CD4-positive, alpha-beta memory T cell (primary cell): ENCODE results near the gene CNDP1. TPM values are rescaled to one million over a fixed set of nuclear protein-coding genes. Genes with fewer than 3 reads are reported as not detected.

ENCODE experiments used
- CTCF ChIA-PET: fragments of 350-600 bp; sonication (Branson Sonifier 250); formaldehyde crosslinking; loops from one replicate; lab custom pipeline; 2021; ENCODE audit warnings: inconsistent platforms; ENCODE audit not compliant: partially characterized antibody; lab: Charles Lee
- POLR2A ChIA-PET: fragments of 350-600 bp; sonication (Branson Sonifier 250); formaldehyde crosslinking; loops from one replicate; lab custom pipeline; 2021; ENCODE audit not compliant: partially characterized antibody; lab: Charles Lee
- DNase-seq, 5 donors: peaks; one replicate each; pipeline versions ENCODE4 v3.0.0 to v3.0.0-alpha.2; 2020 to 2022; ENCODE audit warnings: mixed read lengths in 1 of 5
- H3K27ac ChIP-seq: one replicate; pipeline ENCODE4 v1.7.0; 2013; ENCODE audit warnings: low read depth, low read length
- H3K27me3 ChIP-seq: 2 replicates; pipeline ENCODE4 v1.7.0; 2013; ENCODE audit warnings: mild to moderate bottlenecking, low read length, moderate library complexity; ENCODE audit not compliant: insufficient read depth
- H3K36me3 ChIP-seq: 2 replicates; pipeline ENCODE4 v1.7.0; 2013; ENCODE audit warnings: mild to moderate bottlenecking, low read length, moderate library complexity; ENCODE audit not compliant: insufficient read depth
- H3K4me1 ChIP-seq: 2 replicates; pipeline ENCODE4 v1.7.0; 2013; ENCODE audit warnings: mild to moderate bottlenecking, low read length, moderate library complexity; ENCODE audit not compliant: insufficient read depth
- H3K4me3 ChIP-seq, 2 donors: one replicate each; pipeline ENCODE4 v1.7.0; 2013; ENCODE audit warnings: low read length in 2 of 2, mild to moderate bottlenecking in 1 of 2
- H3K9me3 ChIP-seq, 2 donors: one replicate each; pipeline ENCODE4 v1.7.0; 2013; ENCODE audit warnings: low read length in 2 of 2, control low read depth in 1 of 2; ENCODE audit not compliant: control insufficient read depth in 1 of 2
- H3K27ac Mint-ChIP-seq, 7 donors: one replicate each; pipeline ENCODE4 v1.8.0; 2020 to 2021; ENCODE audit warnings: mixed read lengths in 7 of 7, mild to moderate bottlenecking in 6 of 7, inconsistent platforms in 3 of 7, moderate library complexity in 3 of 7
- H3K27me3 Mint-ChIP-seq, 2 donors: one replicate each; pipeline ENCODE4 v1.8.0; 2020 to 2021; ENCODE audit warnings: mixed read lengths in 2 of 2
- H3K36me3 Mint-ChIP-seq, 2 donors: one replicate each; pipeline ENCODE4 v1.8.0; 2020 to 2021; ENCODE audit warnings: mixed read lengths in 2 of 2, inconsistent platforms in 1 of 2, mild to moderate bottlenecking in 1 of 2
- H3K4me1 Mint-ChIP-seq, 4 donors: one replicate each; pipeline ENCODE4 v1.8.0; 2020 to 2021; ENCODE audit warnings: mixed read lengths in 4 of 4, mild to moderate bottlenecking in 1 of 4
- H3K4me3 Mint-ChIP-seq, 8 donors: one replicate each; pipeline ENCODE4 v1.8.0; 2020 to 2021; ENCODE audit warnings: mixed read lengths in 8 of 8, mild to moderate bottlenecking in 7 of 8, moderate library complexity in 6 of 8, inconsistent platforms in 3 of 8
- H3K9me3 Mint-ChIP-seq, 8 donors: one replicate each; pipeline ENCODE4 v1.8.0; 2020 to 2021; ENCODE audit warnings: mixed read lengths in 8 of 8, mild to moderate bottlenecking in 5 of 8, inconsistent platforms in 3 of 8, moderate library complexity in 1 of 8
- intact Hi-C: fragments of 100-400 bp; cut with micrococcal nuclease; formaldehyde crosslinking; loops from one replicate; pipeline ENCODE4 v1.15.1; 2023
- polyA plus RNA-seq, 2 donors: library from polyadenylated mRNA; unstranded; fragments of 300-500 nt; fragmentation: Illumina TruSeq; gene quantifications; one replicate each; pipeline ENCODE4 v1.2.3, GENCODE V29; 2021
- total RNA-seq, 2 experiments: library from RNA; stranded (reverse); gene quantifications; one replicate each; pipeline ENCODE4 v1.2.3, GENCODE V29; 2021

Gene CNDP1
- total and polyA plus RNA-seq, 4 experiments from 2014 or later: not detected

DNA sequence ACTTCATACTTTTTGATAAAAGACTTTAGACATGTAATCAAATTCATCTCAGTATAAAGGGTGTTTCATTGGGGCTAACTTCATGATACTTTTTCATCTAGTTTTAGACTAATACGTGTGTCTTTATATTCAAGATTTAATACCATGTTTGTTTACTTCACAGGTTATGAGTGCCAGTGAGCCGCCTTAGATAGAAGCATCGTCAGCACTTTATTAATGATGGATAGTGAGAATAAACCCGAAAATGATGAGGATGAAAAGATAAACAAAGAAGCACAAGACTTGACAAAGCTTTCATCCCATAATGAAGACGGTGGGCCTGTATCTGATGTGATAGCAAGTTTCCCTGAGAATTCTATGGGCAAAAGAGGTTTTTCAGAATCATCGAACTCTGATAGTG is 96.5 kb downstream of the CNDP1 start:
- peak overlapping the region; percentile 35 for H3K27ac ChIP-seq
- CTCF ChIA-PET: interaction anchor here (1.8 to 3.2 kb wide), 2 partner anchors 7 to 33 kb away, joined by 10 to 15 read pairs; partner anchors contain the start of gene ZNF407
- peaks cover 44% of the 10 kb centered on the region for H3K4me1 ChIP-seq
- Mint-ChIP-seq H3K9me3 (no peaks in the 10 kb centered on the region), H3K4me1 (peaks cover 33 to 50% (median 48%) of the 10 kb centered on the region in 4 donors), H3K27ac (peak overlapping the region; percentile 73 to 97 (median 93)), H3K27me3 (no peaks in the 10 kb centered on the region), H3K4me3 (peak overlapping the region in 7 of 8 donors; percentile 62 to 90 (median 84)), H3K36me3 (peaks cover 22 to 29% of the 10 kb centered on the region in 2 donors)
- H3K27me3 ChIP-seq: no peaks in the 10 kb centered on the region
- no peaks in the 10 kb centered on the region for H3K36me3 ChIP-seq
- H3K4me3 ChIP-seq: no peak overlapping the region
- intact Hi-C loops: loop anchor here (2.0 kb wide), 1 partner anchor 32 kb away; no protein-coding TSS in a partner anchor
- POLR2A ChIA-PET: interaction anchor here (0.9 to 5.2 kb wide), 5 partner anchors 27 to 580 kb away, joined by 3 to 56 read pairs (median 4); partner anchors contain the start of genes PTGR3, TSHZ1 and ZNF407
- H3K9me3 ChIP-seq: no peaks in the 10 kb centered on the region
- DNase-seq: no peak

DNA sequence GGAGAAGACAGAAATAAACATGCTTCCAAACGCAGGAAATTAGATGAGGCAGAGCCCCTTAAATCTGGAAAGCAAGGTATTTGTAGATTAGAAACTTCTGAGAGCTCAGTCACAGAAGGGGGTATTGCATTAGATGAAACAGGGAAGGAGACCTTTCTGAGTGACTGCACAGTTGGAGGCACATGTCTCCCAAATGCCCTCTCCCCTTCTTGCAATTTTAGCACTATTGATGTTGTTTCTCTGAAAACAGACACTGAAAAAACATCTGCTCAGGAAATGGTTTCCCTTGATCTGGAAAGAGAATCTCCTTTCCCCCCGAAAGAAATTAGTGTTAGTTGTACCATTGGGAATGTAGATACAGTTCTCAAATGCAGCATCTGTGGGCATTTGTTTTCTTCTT is 96.9 kb downstream of the CNDP1 start:
- peak overlapping the region in 1 of 2 donors; percentile 30 for H3K4me3 ChIP-seq
- Mint-ChIP-seq H3K27ac (peak overlapping the region; percentile 81 to 97 (median 93)), H3K27me3 (no peaks in the 10 kb centered on the region), H3K36me3 (peaks cover 22 to 29% of the 10 kb centered on the region in 2 donors), H3K4me3 (peak overlapping the region; percentile 62 to 90 (median 84)), H3K4me1 (peaks cover 30 to 50% (median 46%) of the 10 kb centered on the region in 4 donors), H3K9me3 (no peaks in the 10 kb centered on the region)
- no peaks in the 10 kb centered on the region for H3K36me3 ChIP-seq
- intact Hi-C loops: loop anchor here (2.0 kb wide), 1 partner anchor 32 kb away; no protein-coding TSS in a partner anchor
- peak overlapping the region; percentile 35 for H3K27ac ChIP-seq
- ChIA-PET POLR2A (interaction anchor here (0.9 to 5.2 kb wide), 7 partner anchors 16 to 579 kb away, joined by 3 to 56 read pairs (median 4); partner anchors contain the start of genes PTGR3, TSHZ1 and ZNF407), CTCF (interaction anchor here (1.2 to 3.2 kb wide), 3 partner anchors 7 to 34 kb away, joined by 3 to 15 read pairs (median 10); partner anchors contain the start of gene ZNF407)
- H3K9me3 ChIP-seq: no peaks in the 10 kb centered on the region
- no peak for DNase-seq
- H3K27me3 ChIP-seq: no peaks in the 10 kb centered on the region
- H3K4me1 ChIP-seq: peaks cover 44% of the 10 kb centered on the region

GRCh38 chr18:74631623-74632350 is 97.5 kb downstream of the CNDP1 start:
- CTCF ChIA-PET: interaction anchor here (1.2 to 3.2 kb wide), 3 partner anchors 8 to 34 kb away, joined by 3 to 15 read pairs (median 10); partner anchors contain the start of gene ZNF407
- POLR2A ChIA-PET: interaction anchor here (0.9 to 5.2 kb wide), 5 partner anchors 9 to 578 kb away, joined by 3 to 56 read pairs (median 4); partner anchors contain the start of genes TSHZ1 and ZNF407
- H3K9me3 Mint-ChIP-seq: no peaks in the 10 kb centered on the region

GRCh38 chr18:74632351-74632679 is 98.0 kb downstream of the CNDP1 start:
- peaks cover 44% of the 10 kb centered on the region for H3K4me1 ChIP-seq
- H3K9me3 ChIP-seq: no peaks in the 10 kb centered on the region
- Mint-ChIP-seq H3K27me3 (no peaks in the 10 kb centered on the region), H3K36me3 (peaks cover 22 to 29% of the 10 kb centered on the region in 2 donors), H3K4me1 (peaks cover 30 to 50% (median 42%) of the 10 kb centered on the region in 4 donors), H3K27ac (peak overlapping the region; percentile 81 to 97 (median 93)), H3K9me3 (no peaks in the 10 kb centered on the region), H3K4me3 (peak overlapping the region; percentile 62 to 90 (median 84))
- no peaks in the 10 kb centered on the region for H3K27me3 ChIP-seq
- intact Hi-C loops: no loop called here
- H3K27ac ChIP-seq: peak overlapping the region; percentile 35
- peak overlapping the region in 1 of 2 donors; percentile 30 for H3K4me3 ChIP-seq
- ChIA-PET CTCF (interaction anchor here (1.2 to 3.2 kb wide), 3 partner anchors 9 to 35 kb away, joined by 3 to 15 read pairs (median 10); partner anchors contain the start of gene ZNF407), POLR2A (interaction anchor here (0.9 to 5.2 kb wide), 5 partner anchors 8 to 578 kb away, joined by 3 to 56 read pairs (median 4); partner anchors contain the start of genes TSHZ1 and ZNF407)
- DNase-seq: no peak
- H3K36me3 ChIP-seq: no peaks in the 10 kb centered on the region

More at GRCh38 chr18:74631623-74632350, 97.5 kb downstream of the CNDP1 start:
- H3K4me3 Mint-ChIP-seq: peak overlapping the region; percentile 62 to 90 (median 84)
- no peaks in the 10 kb centered on the region for H3K27me3 ChIP-seq
- H3K36me3 ChIP-seq: no peaks in the 10 kb centered on the region
- H3K27ac Mint-ChIP-seq: peak overlapping the region; percentile 81 to 97 (median 93)
- peaks cover 22 to 29% of the 10 kb centered on the region in 2 donors for H3K36me3 Mint-ChIP-seq
- peaks cover 30 to 50% (median 44%) of the 10 kb centered on the region in 4 donors for H3K4me1 Mint-ChIP-seq
- no peaks in the 10 kb centered on the region for H3K9me3 ChIP-seq
- intact Hi-C loops: loop anchor here (2.0 kb wide), 1 partner anchor 33 kb away; no protein-coding TSS in a partner anchor
- peak overlapping the region in 1 of 2 donors; percentile 30 for H3K4me3 ChIP-seq
- peak in 4 of 5 donors; percentile 36 to 46 (median 44) for DNase-seq
- H3K27me3 Mint-ChIP-seq: no peaks in the 10 kb centered on the region
- peaks cover 44% of the 10 kb centered on the region for H3K4me1 ChIP-seq
- peak overlapping the region; percentile 35 for H3K27ac ChIP-seq

DNA sequence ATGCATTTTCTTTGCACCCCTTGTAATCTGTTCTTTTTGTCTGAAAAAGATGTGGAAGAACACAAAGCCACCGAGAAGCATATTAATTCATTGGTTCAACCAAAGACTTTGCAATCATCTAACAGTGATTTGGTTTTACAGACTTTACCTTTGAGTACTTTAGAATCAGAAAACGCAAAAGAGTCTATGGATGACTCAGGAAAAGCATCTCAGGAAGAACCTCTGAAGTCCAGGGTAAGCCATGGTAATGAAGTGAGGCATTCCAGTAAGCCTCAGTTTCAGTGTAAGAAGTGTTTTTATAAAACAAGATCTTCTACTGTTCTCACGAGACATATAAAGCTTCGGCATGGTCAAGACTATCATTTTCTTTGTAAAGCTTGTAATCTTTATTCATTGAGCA is 98.6 kb downstream of the CNDP1 start:
- no peaks in the 10 kb centered on the region for H3K9me3 Mint-ChIP-seq
- POLR2A ChIA-PET: interaction anchor here (1.5 to 5.2 kb wide), 2 partner anchors 35 to 439 kb away, joined by 6 to 56 read pairs; partner anchors contain the start of gene ZNF407
- H3K4me1 Mint-ChIP-seq: peaks cover 27 to 50% (median 41%) of the 10 kb centered on the region in 4 donors

DNA sequence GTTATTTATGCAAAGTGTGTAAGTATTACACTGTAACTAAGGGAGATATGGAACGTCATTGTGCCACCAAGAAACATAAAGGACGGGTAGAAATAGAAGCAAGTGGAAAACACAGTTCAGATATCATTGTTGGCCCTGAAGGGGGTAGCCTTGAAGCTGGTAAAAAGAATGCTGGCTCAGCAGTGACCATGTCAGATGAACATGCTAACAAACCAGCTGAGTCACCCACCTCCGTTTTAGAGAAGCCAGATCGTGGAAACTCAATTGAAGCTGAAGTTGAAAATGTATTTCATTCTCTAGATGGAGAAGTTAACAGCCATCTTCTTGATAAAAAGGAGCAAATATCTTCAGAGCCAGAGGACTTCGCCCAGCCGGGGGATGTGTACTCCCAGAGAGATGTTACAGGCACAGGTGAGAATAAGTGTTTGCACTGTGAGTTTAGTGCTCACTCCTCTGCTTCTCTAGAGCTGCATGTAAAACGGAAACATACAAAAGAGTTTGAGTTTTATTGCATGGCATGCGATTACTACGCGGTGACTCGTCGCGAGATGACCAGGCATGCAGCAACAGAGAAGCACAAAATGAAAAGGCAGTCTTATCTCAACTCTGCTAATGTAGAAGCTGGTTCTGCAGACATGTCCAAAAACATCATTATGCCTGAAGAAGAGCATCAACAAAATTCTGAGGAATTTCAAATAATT is 99.5 kb downstream of the CNDP1 start:
- Histone ChIP-seq H3K9me3 (no peaks in the 10 kb centered on the region), H3K27me3 (no peaks in the 10 kb centered on the region), H3K27ac (no peak overlapping the region), H3K36me3 (no peaks in the 10 kb centered on the region), H3K4me3 (no peak overlapping the region), H3K4me1 (peaks cover 44% of the 10 kb centered on the region)
- Mint-ChIP-seq H3K27me3 (no peaks in the 10 kb centered on the region), H3K27ac (peak overlapping the region; percentile 25 to 94 (median 81)), H3K4me3 (no peak overlapping the region), H3K4me1 (peaks cover 27 to 50% (median 40%) of the 10 kb centered on the region in 4 donors), H3K36me3 (peaks cover 29 to 35% of the 10 kb centered on the region in 2 donors), H3K9me3 (no peaks in the 10 kb centered on the region)
- intact Hi-C loops: no loop called here
- no peak for DNase-seq
- ChIA-PET POLR2A (interaction anchor here (5.2 kb wide), 1 partner anchor 36 kb away, joined by 56 read pairs; the partner anchor contains the start of gene ZNF407), CTCF (interaction anchor here (3.2 kb wide), 1 partner anchor 10 kb away, joined by 15 read pairs; no protein-coding TSS in a partner anchor)

More for the DNA sequence above, 98.6 kb downstream of the CNDP1 start:
- peak overlapping the region; percentile 35 for H3K27ac ChIP-seq
- no peaks in the 10 kb centered on the region for H3K27me3 ChIP-seq
- CTCF ChIA-PET: interaction anchor here (3.2 kb wide), 1 partner anchor 9 kb away, joined by 15 read pairs; no protein-coding TSS in a partner anchor
- peak overlapping the region in 5 of 8 donors; percentile 13 to 90 (median 83) for H3K4me3 Mint-ChIP-seq
- peaks cover 44% of the 10 kb centered on the region for H3K4me1 ChIP-seq
- intact Hi-C loops: no loop called here
- no peaks in the 10 kb centered on the region for H3K9me3 ChIP-seq
- DNase-seq: no peak
- peaks cover 22 to 29% of the 10 kb centered on the region in 2 donors for H3K36me3 Mint-ChIP-seq
- H3K27me3 Mint-ChIP-seq: no peaks in the 10 kb centered on the region
- H3K4me3 ChIP-seq: no peak overlapping the region
- H3K36me3 ChIP-seq: no peaks in the 10 kb centered on the region
- peak overlapping the region; percentile 81 to 97 (median 93) for H3K27ac Mint-ChIP-seq
